ENCODE results near the gene MYO1H. TPM values are rescaled to one million over a fixed set of nuclear protein-coding genes. Genes with fewer than 3 reads are reported as not detected.
"Not testable (repeated sequence)": the region's sequence is repeated elsewhere in the genome, so short reads cannot be mapped to it uniquely, and the experiment has no call there.

The MYO1H gene
- total RNA-seq, 3 donors from 2014 or later (not counting 1 experiment from before 2014, with no cell fraction given) = not detected

GRCh38 chr12:109423392-109423791, 75.7 kb downstream of the MYO1H start:
- Mint-ChIP-seq H3K27ac (no peak overlapping the region), H3K4me3 (no peak overlapping the region), H3K4me1 (no peaks in the 10 kb centered on the region), H3K9me3 (no peaks in the 10 kb centered on the region), H3K27me3 (ENCODE audit: low read depth in 2 of 2) (peaks cover 17 to 23% of the 10 kb centered on the region in 2 donors), H3K36me3 (no peaks in the 10 kb centered on the region)
- no peak for DNase-seq
- intact Hi-C loops (cut with micrococcal nuclease) = no loop called here
- no peak for TF ChIP-seq CTCF (IDR thresholded peaks at IDR 0.05)
- Histone ChIP-seq H3K4me3 (ENCODE audit: low read length) (no peak overlapping the region), H3K4me1 (ENCODE audit: control insufficient read depth, insufficient read depth, low read length) (no peaks in the 10 kb centered on the region), H3K27ac (ENCODE audit: low read length) (no peak overlapping the region), H3K9me3 (ENCODE audit: control insufficient read depth, insufficient read depth, low read length) (no peaks in the 10 kb centered on the region), H3K36me3 (ENCODE audit: control insufficient read depth, insufficient read depth, low read length) (no peaks in the 10 kb centered on the region), H3K27me3 (ENCODE audit: control insufficient read depth, insufficient read depth, low read length) (no peaks in the 10 kb centered on the region)
- WGBS (ENCODE audit: insufficient coverage) = 82% methylated on average over 7 of the region's 9 CpGs
- no peak for ATAC-seq

- peak; percentile 90 for TF ChIP-seq CTCF (IDR thresholded peaks at IDR 0.05)
- Mint-ChIP-seq H3K27me3 (ENCODE audit: low read depth in 2 of 2) (peaks cover 2 to 9% of the 10 kb centered on the region in 2 donors), H3K4me1 (peaks cover 7 to 9% of the 10 kb centered on the region in 2 donors), H3K27ac (no peak overlapping the region), H3K9me3 (no peaks in the 10 kb centered on the region), H3K4me3 (no peak overlapping the region), H3K36me3 (no peaks in the 10 kb centered on the region)
- DNase-seq = peak; percentile 77 to 85
- Histone ChIP-seq H3K9me3 (ENCODE audit: control insufficient read depth, insufficient read depth, low read length) (no peaks in the 10 kb centered on the region), H3K4me1 (ENCODE audit: control insufficient read depth, insufficient read depth, low read length) (peaks cover 7% of the 10 kb centered on the region), H3K27me3 (ENCODE audit: control insufficient read depth, insufficient read depth, low read length) (no peaks in the 10 kb centered on the region), H3K27ac (ENCODE audit: low read length) (no peak overlapping the region), H3K36me3 (ENCODE audit: control insufficient read depth, insufficient read depth, low read length) (no peaks in the 10 kb centered on the region), H3K4me3 (ENCODE audit: low read length) (no peak overlapping the region)
- peak; percentile 88 to 96 (median 93) for ATAC-seq
- intact Hi-C loops (cut with micrococcal nuclease) = loop anchor here (1.0 to 2.0 kb wide), 3 partner anchors 23 to 67 kb away; partner anchors contain the start of genes KCTD10 and UBE3B
- WGBS (ENCODE audit: insufficient coverage) = 22% methylated on average over 5 of the region's 8 CpGs
Observed at GRCh38 chr12:109428037-109428629, 80.4 kb downstream of the MYO1H start.

GRCh38 chr12:109428804-109429203, 81.1 kb downstream of the MYO1H start:
- H3K4me1 Mint-ChIP-seq = peaks cover 10 to 15% of the 10 kb centered on the region in 2 donors
- H3K27ac Mint-ChIP-seq; H3K36me3 ChIP-seq (ENCODE audit: control insufficient read depth, insufficient read depth, low read length); H3K36me3 Mint-ChIP-seq; DNase-seq; H3K27me3 Mint-ChIP-seq (ENCODE audit: low read depth in 2 of 2); H3K27me3 ChIP-seq (ENCODE audit: control insufficient read depth, insufficient read depth, low read length); H3K9me3 Mint-ChIP-seq; H3K9me3 ChIP-seq (ENCODE audit: control insufficient read depth, insufficient read depth, low read length); H3K27ac ChIP-seq (ENCODE audit: low read length); ATAC-seq; H3K4me3 Mint-ChIP-seq; H3K4me3 ChIP-seq (ENCODE audit: low read length): not testable (repeated sequence)
- peaks cover 12% of the 10 kb centered on the region for H3K4me1 ChIP-seq (ENCODE audit: control insufficient read depth, insufficient read depth, low read length)
- intact Hi-C loops (cut with micrococcal nuclease) = loop anchor here (1.0 to 2.0 kb wide), 3 partner anchors 22 to 66 kb away; partner anchors contain the start of genes KCTD10 and UBE3B
- 88% methylated on average over 3 of the region's 3 CpGs for WGBS (ENCODE audit: insufficient coverage)

GRCh38 chr12:109430244-109430643, 82.5 kb downstream of the MYO1H start:
- H3K27me3 Mint-ChIP-seq (ENCODE audit: low read depth in 2 of 2) = no peaks in the 10 kb centered on the region
- Histone ChIP-seq H3K27ac (ENCODE audit: low read length) (no peak overlapping the region), H3K4me3 (ENCODE audit: low read length) (no peak overlapping the region), H3K27me3 (ENCODE audit: control insufficient read depth, insufficient read depth, low read length) (no peaks in the 10 kb centered on the region), H3K4me1 (ENCODE audit: control insufficient read depth, insufficient read depth, low read length) (peaks cover 12% of the 10 kb centered on the region), H3K36me3 (ENCODE audit: control insufficient read depth, insufficient read depth, low read length) (no peaks in the 10 kb centered on the region), H3K9me3 (ENCODE audit: control insufficient read depth, insufficient read depth, low read length) (no peaks in the 10 kb centered on the region)
- H3K4me1 Mint-ChIP-seq = peaks cover 10 to 15% of the 10 kb centered on the region in 2 donors
- DNase-seq = no peak
- no peak for TF ChIP-seq CTCF (IDR thresholded peaks at IDR 0.05)
- no peak for ATAC-seq
- H3K9me3 Mint-ChIP-seq = no peaks in the 10 kb centered on the region
- no peaks in the 10 kb centered on the region for H3K36me3 Mint-ChIP-seq
- intact Hi-C loops (cut with micrococcal nuclease) = no loop called here
- no peak overlapping the region for H3K27ac Mint-ChIP-seq
- H3K4me3 Mint-ChIP-seq = no peak overlapping the region
- 92% methylated on average over 6 of the region's 6 CpGs for WGBS (ENCODE audit: insufficient coverage)

Measured in natural killer cell (primary cell).